Medulla oblongata (tissue), 1 donor: ENCODE measurements around the gene RFC1.
A peak's percentile ranks its signal among the peaks of the same experiment; 100 is the strongest.
"Not testable (repeated sequence)": the region's sequence is repeated elsewhere in the genome, so short reads cannot be mapped to it uniquely, and the experiment has no call there.

Experiments used
- DNase-seq: peaks from one replicate; pipeline ENCODE4 v3.0.0-alpha.2; 2015; ENCODE audit errors: extremely low spot score

The RFC1 gene

GRCh38 chr4:39353478-39354253 lies 12.5 kb downstream of the RFC1 start:
- peak; percentile 69 for DNase-seq

DNA sequence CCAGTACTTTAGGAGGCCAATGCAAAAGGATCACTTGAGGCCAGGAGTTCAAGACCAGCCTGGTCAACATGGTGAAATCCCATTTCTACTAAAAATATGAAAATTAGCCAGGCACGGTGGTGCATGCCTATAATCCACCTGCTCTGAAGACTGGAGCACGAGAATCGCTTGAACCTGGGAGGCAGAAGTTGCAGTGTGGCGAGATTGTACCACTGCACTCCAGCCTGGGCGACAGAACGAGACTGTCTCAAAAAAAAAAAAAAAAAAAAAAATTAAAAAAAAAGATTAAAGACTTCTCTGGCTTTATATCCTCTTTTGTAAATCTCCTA lies 13.0 kb downstream of the RFC1 start:
- not testable (repeated sequence) for DNase-seq

DNA sequence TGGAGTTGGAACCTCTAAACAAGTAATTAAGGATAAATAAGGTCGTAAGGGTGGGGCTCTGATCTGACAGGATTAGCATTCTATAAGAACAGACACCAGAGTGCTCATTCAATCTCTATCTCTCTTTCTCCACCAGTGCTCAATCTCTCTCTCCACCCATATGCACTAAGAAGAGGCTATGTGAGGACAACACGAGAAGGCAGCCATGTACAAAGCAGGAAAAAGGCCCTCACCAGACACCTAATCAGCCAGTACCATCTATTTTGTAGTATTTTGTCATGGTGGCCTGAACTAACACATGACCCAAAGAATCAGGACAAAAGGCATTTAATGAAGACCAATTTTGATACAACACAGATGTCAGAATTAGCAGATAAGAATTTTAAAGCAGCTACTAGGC lies 16.8 kb downstream of the RFC1 start:
- DNase-seq, result no peak

- DNase-seq, result no peak
These were observed 17.5 kb downstream of the RFC1 start for GRCh38 chr4:39348371-39349315.

- DNase-seq, result no peak
These were observed 19.2 kb downstream of the RFC1 start for GRCh38 chr4:39346856-39347519.

DNA sequence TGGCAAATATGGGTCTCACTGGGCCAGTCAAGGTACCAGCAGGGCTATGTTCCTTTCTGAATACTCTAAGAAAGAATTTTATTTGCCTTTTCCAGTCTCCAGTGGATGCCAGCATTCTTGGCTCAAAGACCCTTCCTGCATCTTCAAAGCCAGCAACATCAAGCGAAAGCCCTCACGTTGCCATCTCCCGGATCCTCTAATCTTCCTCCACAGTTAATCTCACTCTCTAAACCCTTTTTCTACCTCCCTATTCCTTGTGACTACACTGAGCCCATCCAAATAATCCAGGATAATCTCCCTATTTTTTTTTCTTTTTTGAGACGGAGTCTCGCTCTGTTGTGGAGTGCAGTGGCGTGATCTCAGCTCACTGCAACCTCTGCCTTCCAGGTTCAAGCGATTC lies 23.4 kb downstream of the RFC1 start:
- no peak for DNase-seq

GRCh38 chr4:39341075-39341725 lies 25.0 kb downstream of the RFC1 start:
- no peak for DNase-seq

- no peak for DNase-seq
These were observed 26.2 kb downstream of the RFC1 start for GRCh38 chr4:39339968-39340367.

- DNase-seq, result no peak
These were observed 28.3 kb downstream of the RFC1 start for GRCh38 chr4:39337841-39338240.

- no peak for DNase-seq
These were observed 30.6 kb downstream of the RFC1 start for GRCh38 chr4:39335566-39335965.

GRCh38 chr4:39331191-39331590 lies 35.0 kb downstream of the RFC1 start:
- no peak for DNase-seq

DNA sequence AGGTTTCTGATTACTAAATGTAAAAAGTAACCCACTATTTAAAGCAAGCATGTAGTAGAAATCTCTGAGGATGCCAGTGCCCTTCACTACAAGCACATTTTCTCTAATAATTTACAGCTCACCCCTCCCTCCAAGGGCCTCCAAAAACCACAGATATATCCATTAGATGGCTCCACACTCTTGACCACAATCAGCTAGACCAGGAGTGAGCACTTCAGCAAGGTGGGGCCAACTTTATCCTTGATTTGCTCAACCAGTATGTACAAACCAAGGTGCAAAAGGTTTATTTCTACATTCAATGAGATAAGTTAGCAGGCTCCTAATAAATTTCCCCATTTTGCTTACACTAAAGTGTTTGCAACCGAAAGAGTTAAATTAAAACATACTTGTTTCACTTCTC lies 35.8 kb downstream of the RFC1 start:
- no peak for DNase-seq

DNA sequence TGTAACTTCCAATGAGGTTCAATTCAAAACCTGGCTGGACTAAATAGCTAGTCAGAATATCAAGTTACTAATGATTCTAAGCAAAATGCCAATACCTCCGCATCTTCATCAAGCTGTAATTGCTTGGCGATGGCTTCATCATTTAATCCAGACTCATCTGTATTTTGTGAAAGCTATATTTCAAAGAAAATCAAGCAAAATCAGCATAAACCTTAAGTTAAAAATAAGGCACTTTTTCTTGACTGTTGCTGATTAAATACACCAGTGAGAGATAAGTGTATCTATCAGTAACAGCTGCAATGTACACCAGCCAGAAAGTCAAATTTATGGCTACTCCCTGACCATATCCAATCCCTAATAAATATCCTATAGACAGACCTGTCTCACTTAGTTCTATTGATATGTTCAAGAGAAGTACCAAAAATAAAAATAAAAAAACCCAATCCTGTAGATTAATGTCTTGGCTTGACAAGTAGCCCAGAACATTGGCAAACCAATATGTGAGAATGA lies 39.6 kb downstream of the RFC1 start:
- DNase-seq, result no peak

- DNase-seq, result no peak
These were observed 41.1 kb downstream of the RFC1 start for GRCh38 chr4:39324897-39325613.

- peak; percentile 71 for DNase-seq
These were observed 41.7 kb downstream of the RFC1 start for GRCh38 chr4:39324446-39324845.

GRCh38 chr4:39323821-39324220 lies 42.3 kb downstream of the RFC1 start:
- DNase-seq, result no peak

DNA sequence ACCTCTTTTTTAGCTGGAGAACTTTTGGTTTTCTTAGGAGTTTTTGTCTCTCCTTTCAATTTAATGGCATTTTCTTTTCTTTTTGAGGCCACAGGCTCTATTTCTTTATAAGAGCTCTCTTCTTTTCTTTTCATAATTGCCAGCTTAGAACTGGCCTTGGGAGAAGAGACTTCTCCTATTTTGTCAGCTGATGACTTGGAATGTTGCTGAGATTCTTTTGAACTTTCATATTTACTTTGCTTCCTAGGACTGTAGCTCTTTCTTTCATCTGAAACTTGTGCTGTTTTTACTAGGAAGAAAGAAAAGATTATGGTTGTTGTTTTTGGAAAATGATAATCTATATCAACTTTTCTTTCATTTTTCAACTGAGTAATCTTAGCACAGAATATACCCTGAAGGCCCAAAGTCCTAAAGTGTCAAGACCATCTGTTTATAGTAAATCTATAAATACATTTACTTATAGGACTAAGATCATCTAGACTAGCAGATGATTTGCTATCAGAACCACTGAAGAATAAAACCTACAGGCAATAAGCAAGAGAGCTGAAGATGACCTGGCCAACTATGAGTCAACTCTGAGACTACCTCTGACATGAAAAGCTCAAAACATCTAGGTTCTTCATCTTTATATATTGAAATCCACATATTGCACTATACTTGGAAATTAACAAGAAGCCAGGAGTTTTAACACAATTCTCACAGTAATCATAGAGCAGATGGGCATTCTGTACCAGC lies 45.6 kb downstream of the RFC1 start:
- no peak for DNase-seq

GRCh38 chr4:39319676-39320075 lies 46.5 kb downstream of the RFC1 start:
- no peak for DNase-seq

DNA sequence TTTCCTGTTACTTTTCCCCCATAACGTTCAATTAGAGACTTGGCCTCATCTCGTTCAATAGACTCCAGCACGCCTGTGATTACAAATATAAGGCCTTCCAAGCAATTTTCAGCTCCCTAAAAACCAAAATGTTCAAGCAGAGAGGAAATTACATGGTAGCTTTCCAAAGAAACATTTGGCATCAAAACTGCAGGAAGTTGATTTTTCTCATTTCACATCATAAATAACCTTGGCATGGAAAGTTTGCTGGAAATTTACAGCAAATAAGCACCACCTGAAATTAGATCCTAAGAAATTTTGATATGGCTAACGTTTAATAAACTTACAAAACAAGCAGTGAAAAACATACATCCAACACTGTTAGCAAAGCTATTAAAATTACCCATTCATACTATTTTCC lies 53.3 kb downstream of the RFC1 start:
- no peak for DNase-seq

- DNase-seq, result no peak
These were observed 57.6 kb downstream of the RFC1 start for GRCh38 chr4:39308611-39309010.
